Gastrocnemius medialis (tissue), 4 donors: ENCODE data around the gene OR51G2.

ENCODE experiments used
- POLR2A ChIP-seq, 2 donors: fragments of 450-650 bp; IDR thresholded peaks; one replicate each; pipeline ENCODE4 v1.6.1; 2017; ENCODE audit warnings: antibody characterized with exemption in 2 of 2, mild to moderate bottlenecking in 2 of 2, moderate library complexity in 2 of 2
- TF ChIP-seq, protein P1 (sequence below), 5 experiments: fragments of 450-650 bp in 3 of 5; fragments of 200-600 bp in 2 of 5; sonication (generic) in 2 of 5; IDR thresholded peaks in 4 of 5; conservative IDR thresholded peaks in 1 of 5; 1 replicate in 4 of 5; 2 replicates in 1 of 5; pipeline ENCODE4 v1.5.1; 2016 to 2019; ENCODE audit warnings: antibody characterized with exemption in 5 of 5, mild to moderate bottlenecking in 3 of 5, moderate library complexity in 3 of 5

DNA sequence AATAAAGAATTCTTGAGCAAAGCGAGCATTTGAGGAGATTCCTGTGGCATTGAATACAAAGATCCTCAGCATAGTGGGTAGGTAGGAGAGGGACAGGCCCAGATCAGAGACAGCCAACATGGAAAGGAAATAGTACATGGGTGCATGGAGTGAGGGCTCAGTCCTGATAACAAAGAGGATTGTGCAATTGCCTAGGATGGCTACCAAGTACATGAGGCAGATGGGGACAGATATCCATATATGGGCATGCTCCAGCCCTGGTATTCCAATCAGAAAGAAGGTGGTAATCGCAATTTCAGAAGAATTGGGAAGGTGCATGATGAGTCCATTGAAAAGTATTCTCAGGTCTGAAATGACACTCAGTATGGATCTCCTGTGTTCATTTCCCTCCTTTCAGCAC is 28.9 kb downstream of the OR51G2 start:
- TF ChIP-seq, protein P1, sequence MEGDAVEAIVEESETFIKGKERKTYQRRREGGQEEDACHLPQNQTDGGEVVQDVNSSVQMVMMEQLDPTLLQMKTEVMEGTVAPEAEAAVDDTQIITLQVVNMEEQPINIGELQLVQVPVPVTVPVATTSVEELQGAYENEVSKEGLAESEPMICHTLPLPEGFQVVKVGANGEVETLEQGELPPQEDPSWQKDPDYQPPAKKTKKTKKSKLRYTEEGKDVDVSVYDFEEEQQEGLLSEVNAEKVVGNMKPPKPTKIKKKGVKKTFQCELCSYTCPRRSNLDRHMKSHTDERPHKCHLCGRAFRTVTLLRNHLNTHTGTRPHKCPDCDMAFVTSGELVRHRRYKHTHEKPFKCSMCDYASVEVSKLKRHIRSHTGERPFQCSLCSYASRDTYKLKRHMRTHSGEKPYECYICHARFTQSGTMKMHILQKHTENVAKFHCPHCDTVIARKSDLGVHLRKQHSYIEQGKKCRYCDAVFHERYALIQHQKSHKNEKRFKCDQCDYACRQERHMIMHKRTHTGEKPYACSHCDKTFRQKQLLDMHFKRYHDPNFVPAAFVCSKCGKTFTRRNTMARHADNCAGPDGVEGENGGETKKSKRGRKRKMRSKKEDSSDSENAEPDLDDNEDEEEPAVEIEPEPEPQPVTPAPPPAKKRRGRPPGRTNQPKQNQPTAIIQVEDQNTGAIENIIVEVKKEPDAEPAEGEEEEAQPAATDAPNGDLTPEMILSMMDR (IDR thresholded peaks at IDR 0.05 in 4 of 5, conservative IDR thresholded peaks at IDR 0.05 in 1 of 5): no peak
- no peak for TF ChIP-seq POLR2A (IDR thresholded peaks at IDR 0.05)
